ENCODE results near the gene ASAP2.

ASAP2 gene

GRCh38 chr2:9405636-9406035, 199.0 kb downstream of the ASAP2 start:
- no peaks in the 10 kb centered on the region for H3K27me3 ChIP-seq (ENCODE audit: low read depth, low read length)
- no peak overlapping the region for H3K4me3 ChIP-seq (ENCODE audit: low read depth in 1 of 2, low read length in 2 of 2)
- peaks cover 18 to 25% of the 10 kb centered on the region in 2 donors for H3K36me3 ChIP-seq (ENCODE audit: control insufficient read depth in 1 of 2, insufficient read depth in 2 of 2, low read length in 2 of 2)
- H3K9me3 ChIP-seq (ENCODE audit: control insufficient read depth in 1 of 2, low read length in 2 of 2) = no peaks in the 10 kb centered on the region
- no peak overlapping the region for H3K27ac ChIP-seq (ENCODE audit: low read length)
- H3K4me1 ChIP-seq (ENCODE audit: control insufficient read depth in 1 of 2, insufficient read depth in 2 of 2, low read length in 2 of 2) = peaks cover 6 to 33% of the 10 kb centered on the region in 2 donors

GRCh38 chr2:9406529-9407362, 200.1 kb downstream of the ASAP2 start:
- Histone ChIP-seq H3K27ac (ENCODE audit: low read length) (no peak overlapping the region), H3K9me3 (ENCODE audit: control insufficient read depth in 1 of 2, low read length in 2 of 2) (no peaks in the 10 kb centered on the region), H3K4me3 (ENCODE audit: low read depth in 1 of 2, low read length in 2 of 2) (no peak overlapping the region), H3K27me3 (ENCODE audit: low read depth, low read length) (no peaks in the 10 kb centered on the region), H3K4me1 (ENCODE audit: control insufficient read depth in 1 of 2, insufficient read depth in 2 of 2, low read length in 2 of 2) (peaks cover 6 to 33% of the 10 kb centered on the region in 2 donors), H3K36me3 (ENCODE audit: control insufficient read depth in 1 of 2, insufficient read depth in 2 of 2, low read length in 2 of 2) (peaks cover 18 to 23% of the 10 kb centered on the region in 2 donors)

GRCh38 chr2:9407363-9407811, 200.8 kb downstream of the ASAP2 start:
- H3K27ac ChIP-seq (ENCODE audit: low read length) = no peak overlapping the region
- no peak overlapping the region for H3K4me3 ChIP-seq (ENCODE audit: low read depth in 1 of 2, low read length in 2 of 2)
- H3K9me3 ChIP-seq (ENCODE audit: control insufficient read depth in 1 of 2, low read length in 2 of 2) = no peaks in the 10 kb centered on the region
- peaks cover 19 to 21% of the 10 kb centered on the region in 2 donors for H3K36me3 ChIP-seq (ENCODE audit: control insufficient read depth in 1 of 2, insufficient read depth in 2 of 2, low read length in 2 of 2)
- peaks cover 6 to 33% of the 10 kb centered on the region in 2 donors for H3K4me1 ChIP-seq (ENCODE audit: control insufficient read depth in 1 of 2, insufficient read depth in 2 of 2, low read length in 2 of 2)
- H3K27me3 ChIP-seq (ENCODE audit: low read depth, low read length) = no peaks in the 10 kb centered on the region

- Histone ChIP-seq H3K36me3 (ENCODE audit: control insufficient read depth in 1 of 2, insufficient read depth in 2 of 2, low read length in 2 of 2) (peaks cover 11 to 25% of the 10 kb centered on the region in 2 donors), H3K4me1 (ENCODE audit: control insufficient read depth in 1 of 2, insufficient read depth in 2 of 2, low read length in 2 of 2) (peaks cover 6 to 23% of the 10 kb centered on the region in 2 donors), H3K27me3 (ENCODE audit: low read depth, low read length) (no peaks in the 10 kb centered on the region), H3K4me3 (ENCODE audit: low read depth in 1 of 2, low read length in 2 of 2) (no peak overlapping the region), H3K9me3 (ENCODE audit: control insufficient read depth in 1 of 2, low read length in 2 of 2) (no peaks in the 10 kb centered on the region), H3K27ac (ENCODE audit: low read length) (no peak overlapping the region)
These were observed 202.1 kb downstream of the ASAP2 start for GRCh38 chr2:9408641-9409151.

- Histone ChIP-seq H3K9me3 (ENCODE audit: control insufficient read depth in 1 of 2, low read length in 2 of 2) (no peaks in the 10 kb centered on the region), H3K27me3 (ENCODE audit: low read depth, low read length) (no peaks in the 10 kb centered on the region), H3K4me3 (ENCODE audit: low read depth in 1 of 2, low read length in 2 of 2) (no peak overlapping the region), H3K36me3 (ENCODE audit: control insufficient read depth in 1 of 2, insufficient read depth in 2 of 2, low read length in 2 of 2) (peaks cover 10 to 25% of the 10 kb centered on the region in 2 donors), H3K4me1 (ENCODE audit: control insufficient read depth in 1 of 2, insufficient read depth in 2 of 2, low read length in 2 of 2) (peaks cover 0 to 13% of the 10 kb centered on the region in 2 donors), H3K27ac (ENCODE audit: low read length) (no peak overlapping the region)
These were observed 203.5 kb downstream of the ASAP2 start for GRCh38 chr2:9410108-9410507.

- no peak overlapping the region for H3K4me3 ChIP-seq (ENCODE audit: low read depth in 1 of 2, low read length in 2 of 2)
- peaks cover 10 to 30% of the 10 kb centered on the region in 2 donors for H3K36me3 ChIP-seq (ENCODE audit: control insufficient read depth in 1 of 2, insufficient read depth in 2 of 2, low read length in 2 of 2)
- H3K9me3 ChIP-seq (ENCODE audit: control insufficient read depth in 1 of 2, low read length in 2 of 2) = no peaks in the 10 kb centered on the region
- H3K27ac ChIP-seq (ENCODE audit: low read length) = no peak overlapping the region
- no peaks in the 10 kb centered on the region for H3K27me3 ChIP-seq (ENCODE audit: low read depth, low read length)
- peaks cover 0 to under 1% of the 10 kb centered on the region in 2 donors for H3K4me1 ChIP-seq (ENCODE audit: control insufficient read depth in 1 of 2, insufficient read depth in 2 of 2, low read length in 2 of 2)
These were observed 206.2 kb downstream of the ASAP2 start for GRCh38 chr2:9412781-9413180.

- Histone ChIP-seq H3K4me3 (ENCODE audit: low read depth in 1 of 2, low read length in 2 of 2) (no peak overlapping the region), H3K4me1 (ENCODE audit: control insufficient read depth in 1 of 2, insufficient read depth in 2 of 2, low read length in 2 of 2) (peaks cover 0 to 8% of the 10 kb centered on the region in 2 donors), H3K27me3 (ENCODE audit: low read depth, low read length) (no peaks in the 10 kb centered on the region), H3K27ac (ENCODE audit: low read length) (no peak overlapping the region), H3K9me3 (ENCODE audit: control insufficient read depth in 1 of 2, low read length in 2 of 2) (no peaks in the 10 kb centered on the region), H3K36me3 (ENCODE audit: control insufficient read depth in 1 of 2, insufficient read depth in 2 of 2, low read length in 2 of 2) (peaks cover 10 to 19% of the 10 kb centered on the region in 2 donors)
These were observed 209.0 kb downstream of the ASAP2 start for GRCh38 chr2:9415516-9416169.

- Histone ChIP-seq H3K4me3 (ENCODE audit: low read depth in 1 of 2, low read length in 2 of 2) (no peak overlapping the region), H3K36me3 (ENCODE audit: control insufficient read depth in 1 of 2, insufficient read depth in 2 of 2, low read length in 2 of 2) (peaks cover 10 to 19% of the 10 kb centered on the region in 2 donors)
These were observed 209.8 kb downstream of the ASAP2 start for GRCh38 chr2:9416267-9416961.

GRCh38 chr2:9416962-9417316, 210.3 kb downstream of the ASAP2 start:
- Histone ChIP-seq H3K4me1 (ENCODE audit: control insufficient read depth in 1 of 2, insufficient read depth in 2 of 2, low read length in 2 of 2) (peaks cover 3 to 19% of the 10 kb centered on the region in 2 donors), H3K36me3 (ENCODE audit: control insufficient read depth in 1 of 2, insufficient read depth in 2 of 2, low read length in 2 of 2) (peaks cover 10 to 15% of the 10 kb centered on the region in 2 donors), H3K9me3 (ENCODE audit: control insufficient read depth in 1 of 2, low read length in 2 of 2) (no peaks in the 10 kb centered on the region), H3K27ac (ENCODE audit: low read length) (no peak overlapping the region), H3K4me3 (ENCODE audit: low read depth in 1 of 2, low read length in 2 of 2) (no peak overlapping the region), H3K27me3 (ENCODE audit: low read depth, low read length) (no peaks in the 10 kb centered on the region)

More at GRCh38 chr2:9416267-9416961, 209.8 kb downstream of the ASAP2 start:
- H3K9me3 ChIP-seq (ENCODE audit: control insufficient read depth in 1 of 2, low read length in 2 of 2) = no peaks in the 10 kb centered on the region
- H3K27ac ChIP-seq (ENCODE audit: low read length) = no peak overlapping the region
- peaks cover 0 to 14% of the 10 kb centered on the region in 2 donors for H3K4me1 ChIP-seq (ENCODE audit: control insufficient read depth in 1 of 2, insufficient read depth in 2 of 2, low read length in 2 of 2)
- H3K27me3 ChIP-seq (ENCODE audit: low read depth, low read length) = no peaks in the 10 kb centered on the region

- Histone ChIP-seq H3K4me3 (ENCODE audit: low read depth in 1 of 2, low read length in 2 of 2) (no peak overlapping the region), H3K27ac (ENCODE audit: low read length) (no peak overlapping the region), H3K9me3 (ENCODE audit: control insufficient read depth in 1 of 2, low read length in 2 of 2) (no peaks in the 10 kb centered on the region), H3K36me3 (ENCODE audit: control insufficient read depth in 1 of 2, insufficient read depth in 2 of 2, low read length in 2 of 2) (peaks cover 8 to 10% of the 10 kb centered on the region in 2 donors), H3K4me1 (ENCODE audit: control insufficient read depth in 1 of 2, insufficient read depth in 2 of 2, low read length in 2 of 2) (peaks cover 5 to 23% of the 10 kb centered on the region in 2 donors), H3K27me3 (ENCODE audit: low read depth, low read length) (no peaks in the 10 kb centered on the region)
These were observed 211.1 kb downstream of the ASAP2 start for GRCh38 chr2:9417725-9418124.

- no peak overlapping the region for H3K27ac ChIP-seq (ENCODE audit: low read length)
- no peak overlapping the region for H3K4me3 ChIP-seq (ENCODE audit: low read depth in 1 of 2, low read length in 2 of 2)
- no peaks in the 10 kb centered on the region for H3K27me3 ChIP-seq (ENCODE audit: low read depth, low read length)
- peaks cover 5 to 23% of the 10 kb centered on the region in 2 donors for H3K4me1 ChIP-seq (ENCODE audit: control insufficient read depth in 1 of 2, insufficient read depth in 2 of 2, low read length in 2 of 2)
- H3K9me3 ChIP-seq (ENCODE audit: control insufficient read depth in 1 of 2, low read length in 2 of 2) = no peaks in the 10 kb centered on the region
- peaks cover 6 to 7% of the 10 kb centered on the region in 2 donors for H3K36me3 ChIP-seq (ENCODE audit: control insufficient read depth in 1 of 2, insufficient read depth in 2 of 2, low read length in 2 of 2)
These were observed 212.1 kb downstream of the ASAP2 start for GRCh38 chr2:9418746-9419145.
